HG03378 (cell line): ENCODE measurements around the gene MYRF.

Experiments used
- ATAC-seq: cut with Tn5 transposase; IDR thresholded peaks from one replicate; pipeline ENCODE4 v1.9.1; 2021; ENCODE audit warnings: mild to moderate bottlenecking, moderate library complexity; ENCODE audit not compliant: unreplicated experiment

MYRF gene

DNA sequence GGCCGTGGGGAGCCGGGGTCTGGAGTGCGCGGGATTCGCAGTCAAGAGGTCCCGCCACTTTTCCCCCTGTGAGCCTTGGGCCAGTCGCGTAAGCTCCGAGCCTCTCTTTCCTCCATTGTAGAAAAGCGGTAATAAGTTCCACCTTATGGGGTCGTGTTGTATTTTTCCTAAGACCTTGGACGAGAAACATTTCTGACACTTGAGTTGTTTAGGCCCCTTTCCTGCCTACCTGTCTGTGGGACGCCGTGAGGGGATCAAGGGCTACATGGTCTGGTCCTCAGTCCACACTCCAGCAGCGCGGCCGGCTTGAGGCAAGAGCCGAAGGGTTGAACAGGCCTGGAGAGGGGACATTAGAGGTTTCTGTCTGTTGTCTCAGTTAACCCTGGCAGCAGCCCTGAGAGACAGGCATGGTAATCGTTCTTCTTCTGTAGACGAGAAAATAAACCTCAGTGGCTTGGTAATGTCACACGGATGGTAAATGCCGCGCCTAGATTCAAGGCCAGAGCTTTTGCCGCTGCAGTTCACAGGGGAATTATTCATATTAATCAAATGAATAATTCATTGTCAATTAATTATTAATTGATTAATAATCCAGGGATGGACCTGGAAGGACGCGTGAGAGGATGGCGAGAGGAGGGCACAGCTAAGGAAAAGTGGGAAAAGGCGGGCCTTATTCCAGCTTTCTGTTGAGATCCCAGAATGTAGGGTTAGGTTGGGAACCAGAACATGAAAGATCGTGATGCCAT is 40.8 kb downstream of the MYRF start:
- ATAC-seq: peak; percentile 4

DNA sequence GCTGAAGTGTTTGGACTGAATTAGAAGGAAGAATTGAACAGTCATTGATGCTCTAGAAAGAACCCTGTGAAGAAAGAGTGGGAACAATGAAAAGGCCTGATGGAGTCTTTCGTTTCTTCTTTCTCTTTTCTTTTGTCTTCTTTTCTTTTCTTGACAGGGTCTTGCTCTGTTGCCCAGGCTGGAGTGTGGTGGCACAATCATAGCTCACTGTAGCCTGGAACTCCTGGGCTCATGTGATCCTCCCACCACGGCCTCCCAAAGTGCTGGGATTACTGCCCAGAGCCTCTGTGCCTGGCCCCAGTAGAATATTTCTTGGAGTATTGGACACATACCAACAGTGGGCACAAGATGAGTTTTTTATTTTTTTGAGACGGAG is 41.4 kb downstream of the MYRF start:
- no peak for ATAC-seq

- ATAC-seq: no peak
Measured at GRCh38 chr11:61794579-61794978, 42.1 kb downstream of the MYRF start.

DNA sequence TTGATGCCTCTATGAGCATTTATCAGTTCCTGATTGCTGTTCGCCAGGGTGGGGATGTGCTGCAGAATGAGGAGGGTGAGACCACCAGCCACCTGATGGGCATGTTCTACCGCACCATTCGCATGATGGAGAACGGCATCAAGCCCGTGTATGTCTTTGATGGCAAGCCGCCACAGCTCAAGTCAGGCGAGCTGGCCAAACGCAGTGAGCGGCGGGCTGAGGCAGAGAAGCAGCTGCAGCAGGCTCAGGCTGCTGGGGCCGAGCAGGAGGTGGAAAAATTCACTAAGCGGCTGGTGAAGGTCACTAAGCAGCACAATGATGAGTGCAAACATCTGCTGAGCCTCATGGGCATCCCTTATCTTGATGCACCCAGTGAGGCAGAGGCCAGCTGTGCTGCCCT is 43.0 kb downstream of the MYRF start:
- ATAC-seq: no peak

- no peak for ATAC-seq
Measured at GRCh38 chr11:61795876-61796526, 43.6 kb downstream of the MYRF start.

- no peak for ATAC-seq
Measured at GRCh38 chr11:61797263-61797944, 45.0 kb downstream of the MYRF start.

GRCh38 chr11:61799665-61800284 is 47.3 kb downstream of the MYRF start:
- no peak for ATAC-seq

DNA sequence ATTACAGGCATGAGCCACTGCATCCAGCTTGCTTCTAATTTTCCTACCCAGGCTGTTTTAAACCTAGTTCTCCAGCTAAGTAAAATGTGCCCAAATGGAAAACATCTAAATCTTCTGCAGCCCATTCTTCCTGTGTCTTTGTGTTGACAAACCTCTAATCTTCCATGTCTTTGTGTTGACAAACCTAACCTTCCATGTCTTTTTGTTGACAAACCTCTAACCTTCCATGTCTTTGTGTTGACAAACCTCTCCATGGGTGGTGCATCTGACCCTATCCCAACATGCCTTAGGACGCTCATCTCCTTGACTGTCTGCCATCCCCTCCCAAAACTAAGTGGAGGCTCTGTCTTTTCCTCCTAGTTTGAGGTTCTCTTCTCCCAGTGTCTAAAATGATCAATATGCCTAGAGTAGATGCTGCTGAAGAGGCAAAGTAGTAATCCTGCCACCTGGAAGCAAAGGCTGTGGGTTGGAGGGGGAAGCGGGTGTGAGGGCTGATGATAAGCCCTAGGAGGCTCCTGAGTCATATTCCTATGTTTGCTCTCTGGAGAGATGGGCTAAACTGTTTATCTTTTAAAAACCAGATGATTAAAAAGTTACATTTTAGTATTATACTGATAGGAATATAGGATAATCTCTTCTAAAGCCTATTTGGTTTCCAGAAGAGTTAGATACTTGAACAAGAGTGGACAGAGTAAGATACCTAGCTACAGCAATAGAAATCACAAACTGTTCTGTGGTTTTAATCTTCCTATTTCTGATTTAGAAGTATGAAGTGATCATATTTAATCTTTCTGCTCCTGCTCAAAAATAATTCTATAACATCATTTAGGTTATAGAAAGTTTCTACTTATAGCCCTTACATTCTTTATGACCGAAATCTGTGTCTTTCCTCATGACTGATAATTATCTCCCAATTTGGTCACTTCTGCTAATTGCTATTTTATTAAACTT is 48.2 kb downstream of the MYRF start:
- no peak for ATAC-seq

GRCh38 chr11:61802605-61803004 is 50.2 kb downstream of the MYRF start:
- no peak for ATAC-seq

DNA sequence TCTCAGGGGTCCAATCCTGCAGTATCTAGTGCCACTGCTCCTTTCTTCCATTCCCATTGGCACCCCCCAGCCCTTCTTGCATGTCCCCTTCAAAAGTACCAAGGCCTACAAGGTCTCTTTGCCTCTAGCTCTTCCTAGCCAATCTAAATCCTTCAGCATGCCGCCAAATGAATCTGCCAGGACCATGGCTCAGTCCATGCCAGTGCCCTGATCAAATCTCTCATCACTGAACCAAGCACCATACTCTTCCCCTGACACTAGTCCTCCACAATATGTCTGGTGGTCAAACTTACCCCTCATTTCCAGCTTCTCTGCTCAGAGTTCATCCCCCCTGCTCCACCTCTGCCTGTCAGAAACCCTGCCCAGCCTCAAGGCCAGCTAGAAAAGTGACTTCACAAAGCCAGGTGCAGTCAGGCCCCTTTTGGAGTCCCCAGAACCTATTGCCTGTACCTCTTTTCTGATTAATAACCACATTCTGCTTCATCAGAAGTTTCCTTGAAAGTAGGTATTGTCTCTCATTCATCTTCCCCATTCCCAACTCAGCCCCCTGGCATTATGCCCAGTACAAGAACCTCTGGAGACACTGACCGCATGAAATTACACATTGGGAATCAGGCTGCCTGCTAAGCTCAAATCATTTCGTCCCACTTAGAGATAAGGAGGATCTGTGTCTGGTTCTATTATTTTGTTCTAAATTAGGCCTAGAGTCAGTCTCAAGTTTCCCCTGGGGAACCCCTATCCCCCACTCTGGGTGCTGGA is 51.6 kb downstream of the MYRF start:
- ATAC-seq: no peak

GRCh38 chr11:61805146-61805545 is 52.7 kb downstream of the MYRF start:
- ATAC-seq: no peak

DNA sequence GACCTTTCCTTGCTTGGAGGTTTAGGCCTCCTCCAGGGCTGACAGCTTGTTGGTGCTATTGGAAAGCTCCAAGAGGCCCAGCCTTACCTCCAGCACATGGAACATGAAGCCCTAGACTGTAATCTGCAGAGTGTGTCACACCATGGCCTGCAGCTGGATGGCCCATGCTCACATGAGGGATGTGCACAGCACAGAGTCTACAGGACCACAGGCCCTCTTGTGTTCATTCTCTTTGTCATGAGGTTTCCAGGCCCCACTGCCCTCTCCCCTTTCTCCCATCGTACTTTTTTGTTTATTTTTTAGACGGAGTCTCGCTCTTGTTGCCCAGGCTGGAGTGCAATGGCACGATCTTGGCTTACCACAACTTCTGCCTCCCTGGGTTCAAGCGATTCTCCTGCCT is 54.3 kb downstream of the MYRF start:
- no peak for ATAC-seq

GRCh38 chr11:61810671-61811175 is 58.3 kb downstream of the MYRF start:
- ATAC-seq: no peak

- ATAC-seq: no peak
Measured at GRCh38 chr11:61811831-61812230, 59.4 kb downstream of the MYRF start.

GRCh38 chr11:61812736-61813411 is 60.4 kb downstream of the MYRF start:
- ATAC-seq: no peak

GRCh38 chr11:61814247-61814957 is 62.0 kb downstream of the MYRF start:
- ATAC-seq: no peak

DNA sequence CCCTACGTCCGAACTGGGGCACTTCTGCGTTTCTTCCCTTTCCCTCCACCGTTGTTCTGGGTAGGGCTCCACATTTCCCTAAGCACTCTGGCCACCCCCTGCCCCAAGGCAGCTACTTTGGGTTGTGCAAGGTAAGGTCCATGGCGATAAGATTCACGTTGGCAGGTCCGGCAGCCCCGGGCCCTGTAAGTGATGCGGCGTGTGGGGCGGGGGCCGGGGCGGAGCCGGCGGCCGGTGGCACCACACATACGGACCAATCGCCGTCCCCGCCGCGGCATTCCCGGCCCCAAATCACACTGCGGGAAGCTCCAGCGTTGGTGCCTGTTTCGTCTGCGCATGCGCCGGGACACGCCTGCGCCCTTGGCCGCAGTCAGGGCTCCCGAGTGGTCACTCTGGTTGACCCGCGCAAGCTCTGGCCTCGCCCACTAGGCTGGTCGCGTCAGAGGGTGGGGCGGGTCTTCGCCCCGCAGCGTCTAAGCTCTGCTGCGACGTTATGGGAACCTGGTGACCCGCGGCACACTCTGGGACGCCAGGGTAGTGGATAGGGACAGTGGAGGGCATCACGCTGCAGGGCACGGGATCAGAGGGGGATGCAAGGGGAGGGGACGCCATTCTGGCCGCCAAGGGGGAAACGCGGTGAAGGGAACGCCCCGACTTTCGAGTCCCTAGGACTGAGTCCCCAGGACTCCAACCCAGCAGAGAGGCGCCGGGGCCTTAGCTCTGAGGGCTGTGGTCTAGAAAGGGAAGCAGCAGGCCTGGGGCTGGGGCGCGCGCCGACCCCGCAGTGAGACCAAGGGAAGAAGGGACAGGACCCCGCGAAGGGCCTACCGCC is 62.7 kb downstream of the MYRF start:
- ATAC-seq: peak; percentile 46
